Measurements from ENCODE around the gene TIMP4. TPM values are rescaled to one million over a fixed set of nuclear protein-coding genes. Genes with fewer than 3 reads are reported as not detected.

The TIMP4 gene
- total RNA-seq, 4 donors from 2014 or later: 1.1 to 7.9 (median 5.1) TPM

- Histone ChIP-seq H3K4me1 (no peaks in the 10 kb centered on the region), H3K36me3 (no peaks in the 10 kb centered on the region), H3K27ac (no peak overlapping the region), H3K9me3 (no peaks in the 10 kb centered on the region), H3K27me3 (no peaks in the 10 kb centered on the region), H3K4me3 (no peak overlapping the region)
- 69 to 72% methylated on average over 6 to 8 of the region's 8 CpGs for WGBS, 2 donors (ENCODE audit: low coverage in 1 of 2)
- TF ChIP-seq CTCF (IDR thresholded peaks at IDR 0.05) (no peak), POLR2AphosphoS5 (IDR thresholded peaks at IDR 0.05) (no peak), EP300 (IDR thresholded peaks at IDR 0.05; ENCODE audit: low read depth) (no peak), POLR2A (IDR thresholded peaks at IDR 0.05) (no peak)
- no peak for DNase-seq
- in situ Hi-C loops (cut with MboI; ENCODE audit: low pct_ligation_motif_present in 1 of 4, low pct_unique_long_range_greater_than_20kb in 1 of 4, low sequenced_read_pairs in 3 of 4) (no loop called here), intact Hi-C loops (cut with DNase I; ENCODE audit: low total_unique reads) (no loop called here)
Observed at GRCh38 chr3:12107071-12107713, 51.5 kb downstream of the TIMP4 start.

Other genes with a start within 250 kb of the TIMP4 start
- gene SYN2, start 154.5 kb downstream of the TIMP4 start, total RNA-seq: 1 to 10 TPM in 1 of 4 donors, under 1 TPM in 2, not detected in 1; 0.20 to 1.6 (median 0.68) TPM
- 100 to 1,000 TPM in 3 of 4 donors, 10 to 100 TPM in 1; 16.9 to 146 (median 117) TPM for gene PPARG, start 130.2 kb upstream of the TIMP4 start, total RNA-seq

Measured in transverse colon (tissue), 4 donors.